Astrocyte of the hippocampus (primary cell): ENCODE measurements around the gene LEPR.
"Not testable (repeated sequence)": the region's sequence is repeated elsewhere in the genome, so short reads cannot be mapped to it uniquely, and the experiment has no call there.

Source experiments
- DNase-seq: peaks from one replicate; pipeline ENCODE4 v3.0.0; 2011; ENCODE audit warnings: low read depth, low spot score

Gene LEPR

DNA sequence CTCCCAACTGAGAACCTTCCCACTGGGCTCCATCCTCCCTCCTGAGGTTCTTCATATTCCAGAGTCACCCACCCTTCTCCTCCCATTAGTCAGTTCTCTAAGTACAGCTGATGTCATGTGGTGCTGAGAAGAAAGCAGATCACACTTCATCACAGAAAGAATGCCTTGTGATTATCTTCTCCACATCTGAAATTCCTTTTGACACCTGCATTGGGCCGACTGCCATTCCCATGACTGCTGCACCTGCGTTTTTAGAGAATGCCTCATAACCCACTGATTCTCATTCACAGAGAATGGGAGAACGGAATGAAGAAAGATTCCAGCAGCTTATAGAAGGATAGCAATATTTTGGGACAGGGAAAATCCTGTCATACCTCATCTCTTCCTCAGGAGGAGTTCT is 14.3 kb downstream of the LEPR start:
- no peak for DNase-seq

DNA sequence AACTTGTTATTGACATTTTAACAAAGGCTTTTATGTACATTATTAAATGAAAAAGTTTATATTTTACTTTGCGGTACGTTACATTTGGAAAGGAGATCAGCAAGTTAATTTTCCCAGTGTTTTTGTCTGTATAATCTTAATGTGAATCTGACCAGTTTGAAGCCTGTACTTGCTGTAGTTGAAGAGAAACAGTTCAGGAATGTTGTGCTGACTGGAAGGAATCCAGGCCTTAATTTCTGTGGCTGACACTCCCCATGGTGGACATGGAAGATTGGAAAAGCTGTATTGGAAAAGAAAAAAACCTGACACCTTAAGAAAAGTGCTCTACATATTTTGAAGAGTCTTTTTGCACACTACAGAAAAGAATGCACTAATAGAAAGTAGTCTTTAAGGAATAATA is 15.5 kb downstream of the LEPR start:
- DNase-seq = peak; percentile 89

DNA sequence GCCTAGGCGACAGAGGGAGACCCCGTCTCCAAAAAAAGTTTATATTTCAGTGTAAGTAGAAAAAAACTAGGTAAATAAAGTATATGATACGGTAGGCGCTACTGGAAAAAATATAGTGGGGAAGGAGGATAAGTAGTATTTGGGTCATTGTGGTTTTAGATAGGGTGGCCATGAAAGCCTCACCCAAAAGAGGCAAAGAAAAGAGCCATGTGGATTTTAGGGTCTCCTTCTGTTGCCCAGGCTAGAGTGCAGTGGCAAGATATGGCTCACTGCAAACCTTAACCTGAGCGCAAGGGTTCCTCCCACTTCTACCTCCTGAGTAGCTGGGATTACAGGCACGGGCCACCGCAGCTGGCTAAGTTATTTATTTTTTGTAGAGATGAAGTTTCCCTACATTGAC is 17.1 kb downstream of the LEPR start:
- no peak for DNase-seq

DNA sequence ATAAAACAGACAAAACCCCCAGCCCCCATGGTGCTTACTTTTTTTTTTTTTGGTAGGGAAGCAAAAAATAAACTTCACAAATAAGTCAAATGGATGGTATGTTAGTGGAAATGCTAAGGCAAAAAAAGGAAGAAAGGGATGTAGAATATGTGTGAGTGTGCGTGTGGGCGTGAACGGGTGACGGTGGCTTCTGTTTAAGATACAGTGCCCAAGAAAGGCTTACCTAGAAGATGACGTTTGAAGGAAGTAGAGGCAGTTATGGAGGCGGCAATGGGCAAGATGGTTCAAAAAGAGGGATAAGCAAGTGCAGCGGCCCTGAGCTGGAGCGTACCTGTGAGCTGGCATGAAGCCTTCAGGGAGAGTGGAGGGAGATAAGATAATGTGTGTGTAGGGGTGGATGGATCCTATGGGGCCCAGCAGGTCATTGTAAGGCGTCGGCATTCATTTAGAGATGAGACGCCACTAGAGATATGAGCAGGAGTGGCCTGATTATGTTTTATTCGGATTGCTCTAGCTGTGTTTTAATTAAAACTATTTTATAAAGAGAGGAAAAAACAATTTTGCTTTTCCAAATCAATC is 19.9 kb downstream of the LEPR start:
- no peak for DNase-seq

DNA sequence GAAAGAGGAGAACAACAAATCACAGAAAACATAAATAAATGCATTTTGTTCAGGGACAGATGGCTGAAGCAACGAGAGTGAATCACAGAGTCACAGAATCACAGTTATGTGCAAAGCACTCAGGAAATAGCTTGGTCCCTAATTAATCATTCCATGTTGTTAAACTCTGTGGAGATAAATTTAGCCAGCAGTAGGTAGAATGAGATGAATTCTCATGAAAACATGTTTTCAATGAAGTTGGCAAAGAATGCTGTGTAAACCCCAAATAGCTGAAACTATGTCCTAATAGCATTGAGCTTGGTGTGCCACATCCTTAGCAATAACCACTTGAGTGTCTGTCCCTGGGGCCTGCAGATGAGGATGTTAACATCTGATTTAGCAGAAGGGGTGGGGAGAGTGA is 20.4 kb downstream of the LEPR start:
- peak; percentile 38 for DNase-seq

DNA sequence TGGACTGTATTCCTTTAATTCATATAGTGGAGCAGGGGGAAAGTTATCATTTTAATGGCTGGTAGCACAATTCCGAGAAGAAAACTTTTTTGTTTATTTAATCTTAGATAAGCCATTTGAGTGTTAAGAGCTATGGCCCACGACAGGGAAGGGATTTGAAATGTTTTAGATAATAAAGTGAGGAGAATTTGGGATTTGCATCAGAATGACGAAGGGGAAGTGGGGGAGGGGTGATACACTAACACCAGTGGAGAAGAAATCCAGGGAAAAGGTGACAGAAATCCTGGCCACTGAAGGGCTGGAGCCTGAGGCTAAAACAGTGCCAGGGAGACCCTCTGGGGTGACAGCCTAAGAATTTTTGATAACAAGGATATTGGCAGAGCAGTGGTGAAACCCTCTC is 21.0 kb downstream of the LEPR start:
- no peak for DNase-seq

DNA sequence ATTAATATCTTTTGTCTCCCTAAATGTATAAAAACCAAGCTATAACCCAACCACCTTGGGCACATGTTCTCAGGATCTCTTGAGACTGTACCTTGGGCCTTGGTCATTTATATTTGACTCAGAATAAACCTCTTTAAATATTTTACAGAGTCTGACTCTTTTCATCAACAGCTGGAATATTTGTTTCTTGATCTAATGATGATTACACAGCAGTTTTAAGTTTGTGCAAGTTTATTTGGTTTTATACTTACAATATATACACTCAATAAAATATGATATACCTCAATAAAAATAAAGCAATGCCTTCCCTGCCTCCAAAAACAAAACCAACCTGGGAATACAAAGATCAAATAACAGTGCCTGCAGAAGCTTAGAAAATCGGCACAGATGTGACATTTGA is 22.0 kb downstream of the LEPR start:
- no peak for DNase-seq

DNA sequence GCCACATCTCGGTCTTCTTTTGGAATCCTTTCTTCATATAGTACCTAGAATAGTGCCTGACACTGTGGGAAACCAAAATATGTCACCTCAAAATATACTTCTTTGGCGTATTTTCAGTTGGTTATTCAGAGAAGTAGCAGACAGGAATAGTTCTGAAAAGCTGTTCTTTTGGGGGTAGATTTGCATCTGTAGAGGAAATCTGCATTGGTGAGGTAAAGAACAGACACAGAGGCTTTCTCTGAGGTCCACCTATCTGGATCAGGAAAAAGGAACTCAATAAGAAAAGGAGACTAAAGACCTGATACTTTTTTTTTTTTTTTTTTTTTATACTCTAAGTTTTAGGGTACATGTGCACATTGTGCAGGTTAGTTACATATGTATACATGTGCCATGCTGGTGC is 23.2 kb downstream of the LEPR start:
- no peak for DNase-seq

DNA sequence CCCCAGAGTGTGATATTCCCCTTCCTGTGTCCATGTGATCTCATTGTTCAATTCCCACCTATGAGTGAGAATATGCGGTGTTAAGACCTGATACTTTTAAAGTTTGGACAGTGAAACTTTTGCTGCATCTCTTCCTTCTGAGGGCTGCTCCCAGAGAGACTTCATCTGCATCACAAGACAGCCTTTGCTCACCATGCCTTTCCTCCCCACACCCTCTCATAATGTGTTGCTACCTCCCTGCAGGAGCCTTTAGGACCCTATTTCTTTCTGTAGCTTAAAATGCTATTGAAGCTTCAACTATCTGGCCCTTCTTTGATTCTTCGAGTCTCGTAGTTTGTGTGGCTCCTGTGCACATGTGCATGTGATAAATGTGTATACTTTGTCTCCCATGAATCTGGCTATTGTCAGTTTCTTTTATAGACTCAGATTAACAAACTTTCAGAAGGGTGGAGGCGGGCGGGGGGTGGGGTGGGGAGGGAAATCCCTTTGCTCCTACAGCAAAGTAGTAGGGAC is 23.7 kb downstream of the LEPR start:
- no peak for DNase-seq

DNA sequence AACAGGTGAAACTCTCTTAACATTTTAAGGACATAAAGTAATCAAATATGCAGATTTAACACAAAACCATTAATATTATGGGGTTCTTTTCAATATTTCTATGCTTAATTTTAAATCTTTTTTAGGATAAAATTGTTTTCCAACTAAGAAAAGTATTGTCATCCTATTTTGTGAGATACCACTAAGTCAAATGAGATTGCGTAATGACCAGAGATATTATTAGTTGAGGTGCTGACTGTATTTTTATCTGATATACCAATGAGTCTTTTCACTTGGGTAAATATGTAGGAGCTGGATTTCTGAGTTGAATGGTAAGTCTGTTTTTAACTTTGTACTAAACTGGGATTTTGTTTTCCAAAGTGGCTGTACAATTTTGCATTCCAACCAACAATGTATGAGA is 25.4 kb downstream of the LEPR start:
- DNase-seq = no peak

DNA sequence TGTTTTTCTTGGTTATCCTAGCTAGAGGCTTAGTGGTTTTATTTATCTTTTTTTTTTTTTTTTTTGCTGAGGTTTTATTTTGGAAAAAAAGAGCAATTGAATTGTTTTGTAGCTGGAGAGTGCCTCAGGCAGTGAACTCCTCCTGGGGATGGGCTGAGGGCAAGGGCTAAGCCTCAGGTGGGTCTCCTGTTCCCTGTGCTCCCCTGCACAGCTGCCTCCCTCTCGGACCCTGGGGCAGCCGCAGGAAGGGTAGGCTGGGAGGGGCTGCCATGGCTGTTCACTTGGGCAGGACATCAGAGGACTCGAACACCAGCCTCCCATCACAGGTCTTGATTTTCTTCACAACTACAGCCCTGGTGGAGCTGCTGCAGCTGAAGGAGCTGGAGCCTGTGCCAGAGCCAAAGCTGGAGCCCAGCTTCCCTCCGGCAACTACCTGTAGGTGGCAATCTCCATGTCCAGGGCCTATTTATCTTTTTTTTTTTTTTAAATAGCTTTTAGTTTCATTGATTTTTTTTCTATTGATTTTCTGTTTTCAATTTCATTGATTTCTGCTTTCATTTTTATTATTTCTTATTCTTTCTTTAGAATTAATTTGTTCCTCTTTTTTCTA is 28.9 kb downstream of the LEPR start:
- DNase-seq = no peak

DNA sequence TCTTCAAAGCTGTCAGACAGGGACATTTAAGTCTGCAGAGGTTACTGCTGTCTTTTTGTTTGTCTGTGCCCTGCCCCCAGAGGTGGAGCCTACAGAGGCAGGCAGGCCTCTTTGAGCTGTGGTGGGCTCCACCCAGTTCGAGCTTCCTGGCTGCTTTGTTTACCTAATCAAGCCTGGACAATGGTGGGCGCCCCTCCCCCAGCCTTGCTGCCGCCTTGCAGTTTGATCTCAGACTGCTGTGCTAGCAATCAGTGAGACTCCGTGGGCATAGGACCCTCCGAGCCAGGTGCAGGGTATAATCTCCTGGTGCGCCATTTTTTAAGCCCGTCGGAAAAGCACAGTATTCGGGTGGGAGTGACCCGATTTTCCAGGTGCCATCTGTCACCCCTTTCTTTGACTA is 35.2 kb downstream of the LEPR start:
- not testable (repeated sequence) for DNase-seq

DNA sequence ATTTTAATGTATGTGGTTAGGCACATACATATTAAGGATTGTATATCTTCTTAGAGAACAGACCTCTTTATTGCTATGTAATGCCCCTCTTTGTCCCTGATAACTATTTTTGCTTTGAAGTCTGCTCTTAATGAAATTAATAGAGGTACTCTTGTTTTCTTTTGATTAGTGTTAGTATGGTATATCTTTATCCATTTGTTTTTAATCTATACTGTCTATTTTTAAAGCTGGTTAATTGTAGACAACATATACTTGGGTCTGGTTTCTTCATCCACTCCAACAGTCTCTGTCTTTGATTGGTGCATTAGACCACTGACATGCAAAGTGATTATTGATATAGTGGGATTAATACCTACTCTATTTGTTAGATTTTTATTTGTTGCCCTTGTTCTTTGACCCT is 36.0 kb downstream of the LEPR start:
- no peak for DNase-seq

DNA sequence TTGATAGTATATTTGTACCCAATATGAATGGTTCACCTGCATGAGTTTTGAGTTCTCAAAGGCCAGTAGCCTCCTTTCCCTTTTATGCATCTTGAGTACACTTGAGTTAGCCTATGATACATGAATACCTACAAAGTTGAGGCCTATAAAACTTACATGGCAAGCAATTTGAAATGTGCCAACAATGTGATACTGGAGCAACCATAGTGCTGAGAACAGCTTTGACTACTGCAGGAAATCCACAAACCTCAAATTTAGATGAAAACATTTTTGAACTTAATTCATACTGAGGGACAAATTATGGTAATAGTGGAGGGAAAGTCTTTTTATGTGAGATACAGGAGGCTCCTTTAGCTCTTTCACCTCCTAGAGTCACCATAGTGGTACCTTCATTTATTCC is 37.4 kb downstream of the LEPR start:
- no peak for DNase-seq

DNA sequence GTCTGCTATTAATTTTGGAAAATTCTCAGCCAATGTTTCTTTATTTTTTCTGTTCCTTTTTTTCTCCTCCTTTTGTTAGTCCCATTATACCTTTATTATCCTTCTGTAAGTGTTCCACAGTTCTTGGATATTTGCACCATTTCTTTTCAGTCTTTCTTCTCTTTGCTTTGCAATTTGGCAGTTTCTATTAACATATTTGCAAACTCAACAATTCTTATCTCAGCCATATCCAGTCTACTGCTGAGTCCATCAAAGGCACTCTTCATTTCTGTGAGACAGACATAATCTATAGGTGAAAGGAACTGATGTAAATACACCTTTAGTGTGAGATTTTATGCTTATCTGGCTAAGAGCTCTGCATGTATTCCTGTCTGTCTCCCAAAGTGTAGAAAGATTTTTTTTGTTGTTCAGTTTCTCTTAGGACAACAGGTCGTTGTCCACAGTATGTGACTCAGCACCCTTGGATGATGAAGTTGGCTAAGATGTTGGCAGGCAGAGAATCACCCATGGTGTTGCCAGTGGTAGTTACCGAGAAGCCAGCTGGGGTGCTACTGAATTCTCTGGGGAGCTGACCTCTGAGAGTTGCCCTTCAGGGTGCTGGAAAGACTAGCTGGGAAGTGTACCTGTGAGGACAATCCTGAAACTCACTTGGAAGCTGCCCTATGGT is 38.4 kb downstream of the LEPR start:
- DNase-seq = peak; percentile 25

DNA sequence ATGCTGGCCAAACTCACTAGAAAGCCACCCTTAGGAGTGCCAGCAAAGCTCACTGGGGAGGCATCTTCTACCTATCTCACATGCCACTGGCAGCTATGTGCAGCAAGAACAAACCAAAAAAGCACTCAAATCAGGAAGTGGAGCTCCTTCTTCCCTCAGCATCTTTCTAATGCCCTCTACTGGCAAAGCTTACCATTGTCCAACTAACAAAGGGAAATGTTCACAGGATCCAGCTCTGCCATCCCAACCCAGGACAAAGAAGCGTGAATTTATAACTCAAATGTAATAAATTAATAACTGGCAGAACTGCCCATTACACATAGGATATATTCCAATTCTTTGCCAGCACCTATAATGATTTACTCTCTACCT is 38.9 kb downstream of the LEPR start:
- peak; percentile 39 for DNase-seq

DNA sequence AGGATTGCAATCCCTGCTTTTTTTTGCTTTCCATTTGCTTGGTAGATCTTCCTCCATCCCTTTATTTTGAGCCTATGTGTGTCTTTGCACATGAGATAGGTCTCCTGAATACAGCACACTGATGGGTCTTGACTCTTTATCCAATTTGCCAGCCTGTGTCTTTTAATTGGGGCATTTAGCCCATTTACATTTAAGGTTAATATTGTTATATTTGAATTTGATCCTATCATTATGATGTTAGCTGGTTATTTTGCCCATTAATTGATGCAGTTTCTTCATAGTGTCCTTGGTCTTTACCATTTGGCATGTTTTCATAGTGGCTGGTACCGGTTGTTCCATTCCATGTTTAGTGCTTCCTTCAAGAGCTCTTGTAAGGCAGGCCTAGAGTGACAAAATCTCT is 45.4 kb downstream of the LEPR start:
- not testable (repeated sequence) for DNase-seq

DNA sequence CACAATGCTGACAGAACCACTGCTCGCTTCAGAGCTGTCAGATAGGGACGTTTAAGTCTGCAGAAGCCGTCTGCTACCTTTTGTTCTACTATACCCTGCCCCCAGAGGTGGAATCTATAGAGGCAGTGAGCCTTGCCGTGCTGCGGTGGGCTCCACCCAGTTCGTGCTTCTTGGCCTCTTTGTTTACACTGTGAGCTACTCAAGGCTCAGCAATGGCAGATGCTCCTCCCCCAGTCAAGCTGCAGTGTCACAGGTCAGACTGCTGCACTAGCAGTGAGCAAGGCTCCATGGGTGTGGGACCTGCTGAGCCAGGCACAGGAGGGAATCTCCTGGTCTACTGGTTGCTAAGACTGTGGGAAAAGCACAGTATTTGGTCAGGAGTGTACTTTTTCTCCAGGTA is 47.1 kb downstream of the LEPR start:
- DNase-seq = no peak

DNA sequence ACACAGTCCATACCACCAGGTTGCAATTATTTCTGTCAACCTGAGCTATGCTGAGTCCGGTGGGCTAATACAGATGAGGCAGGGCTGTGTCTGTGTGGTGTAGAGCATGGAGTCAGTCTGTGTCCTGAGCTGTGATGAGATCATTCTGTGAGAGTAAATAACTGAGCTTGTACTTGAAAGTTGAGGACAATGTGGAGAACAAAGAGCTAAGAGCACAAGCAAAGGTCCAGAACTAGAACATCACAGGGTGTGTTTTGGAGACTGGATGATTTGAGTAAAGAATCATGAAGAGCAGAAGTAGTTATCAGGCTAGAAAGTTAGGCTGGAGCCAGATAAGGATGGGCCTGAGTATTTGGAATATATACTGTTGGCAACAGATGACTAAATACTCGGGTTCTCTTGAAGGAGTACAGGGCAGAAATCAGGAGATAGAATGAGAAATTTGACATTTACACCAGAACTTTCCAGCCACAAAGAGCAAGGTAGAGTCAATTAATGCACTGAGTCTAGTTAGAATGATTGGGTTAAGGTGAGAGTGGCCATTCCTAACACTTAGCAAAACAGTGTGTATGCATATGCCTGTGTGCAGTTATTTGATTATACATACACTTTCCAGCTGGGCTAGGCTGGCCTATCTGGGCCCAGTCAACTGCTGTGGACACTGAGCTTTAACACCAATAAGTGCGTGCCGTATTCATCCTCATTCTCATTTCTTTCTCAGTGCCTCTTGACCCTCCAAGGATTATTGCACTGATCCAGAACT is 48.8 kb downstream of the LEPR start:
- peak; percentile 26 for DNase-seq

DNA sequence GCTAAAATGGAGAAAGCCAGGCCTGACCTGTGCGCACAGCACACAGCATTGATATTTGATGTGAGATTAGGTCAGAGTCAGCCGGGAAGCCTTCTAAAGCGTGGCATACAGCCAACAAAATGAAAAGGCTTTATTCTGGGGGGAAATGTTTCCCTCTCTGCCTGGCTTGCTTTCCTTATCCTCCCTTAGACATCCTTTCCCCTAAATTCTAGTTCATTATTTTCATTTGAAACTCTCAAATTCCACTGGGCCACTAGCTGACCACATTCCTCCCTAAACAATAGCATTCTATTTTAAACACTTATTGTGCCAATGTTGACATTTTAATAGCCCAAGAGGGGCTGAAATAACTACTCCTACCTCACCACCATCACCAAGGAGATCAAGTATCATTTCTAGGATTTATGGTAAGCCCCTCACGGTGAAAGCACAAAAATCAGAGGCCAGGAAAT is 49.4 kb downstream of the LEPR start:
- peak; percentile 83 for DNase-seq
